GM12874 (cell line): ENCODE measurements around the gene FGD5.

ENCODE experiments used
- TF ChIP-seq, protein P1 (sequence below): IDR thresholded peaks from 2 replicates; pipeline ENCODE4 v1.5.1; 2011; ENCODE audit warnings: low read depth, mild to moderate bottlenecking, control low read depth, low read length, moderate library complexity; ENCODE audit not compliant: insufficient read depth

The FGD5 gene

GRCh38 chr3:14797731-14798130 is 21.0 kb upstream of the FGD5 start:
- TF ChIP-seq, protein P1, sequence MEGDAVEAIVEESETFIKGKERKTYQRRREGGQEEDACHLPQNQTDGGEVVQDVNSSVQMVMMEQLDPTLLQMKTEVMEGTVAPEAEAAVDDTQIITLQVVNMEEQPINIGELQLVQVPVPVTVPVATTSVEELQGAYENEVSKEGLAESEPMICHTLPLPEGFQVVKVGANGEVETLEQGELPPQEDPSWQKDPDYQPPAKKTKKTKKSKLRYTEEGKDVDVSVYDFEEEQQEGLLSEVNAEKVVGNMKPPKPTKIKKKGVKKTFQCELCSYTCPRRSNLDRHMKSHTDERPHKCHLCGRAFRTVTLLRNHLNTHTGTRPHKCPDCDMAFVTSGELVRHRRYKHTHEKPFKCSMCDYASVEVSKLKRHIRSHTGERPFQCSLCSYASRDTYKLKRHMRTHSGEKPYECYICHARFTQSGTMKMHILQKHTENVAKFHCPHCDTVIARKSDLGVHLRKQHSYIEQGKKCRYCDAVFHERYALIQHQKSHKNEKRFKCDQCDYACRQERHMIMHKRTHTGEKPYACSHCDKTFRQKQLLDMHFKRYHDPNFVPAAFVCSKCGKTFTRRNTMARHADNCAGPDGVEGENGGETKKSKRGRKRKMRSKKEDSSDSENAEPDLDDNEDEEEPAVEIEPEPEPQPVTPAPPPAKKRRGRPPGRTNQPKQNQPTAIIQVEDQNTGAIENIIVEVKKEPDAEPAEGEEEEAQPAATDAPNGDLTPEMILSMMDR: no peak

GRCh38 chr3:14798231-14798630 is 20.5 kb upstream of the FGD5 start:
- TF ChIP-seq, protein P1: no peak

DNA sequence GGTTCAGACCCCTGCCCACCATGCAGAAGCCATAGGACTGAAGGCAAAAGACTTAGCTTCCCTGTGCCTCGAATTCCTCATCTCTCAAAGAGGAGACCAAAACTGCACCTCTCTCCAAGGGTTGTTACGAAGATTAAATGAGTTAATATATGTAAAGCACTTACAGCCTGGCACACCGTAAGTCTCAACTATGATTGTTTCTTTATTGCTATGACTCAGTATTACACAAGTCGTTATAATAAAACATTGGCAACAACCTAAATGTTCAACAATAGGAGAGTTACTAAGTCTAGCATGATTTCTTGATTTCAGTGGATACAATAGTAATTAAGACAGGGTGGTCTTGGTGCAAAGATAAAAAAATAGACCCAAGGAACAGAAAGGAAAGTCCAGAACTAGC is 19.6 kb upstream of the FGD5 start:
- TF ChIP-seq, protein P1: no peak

DNA sequence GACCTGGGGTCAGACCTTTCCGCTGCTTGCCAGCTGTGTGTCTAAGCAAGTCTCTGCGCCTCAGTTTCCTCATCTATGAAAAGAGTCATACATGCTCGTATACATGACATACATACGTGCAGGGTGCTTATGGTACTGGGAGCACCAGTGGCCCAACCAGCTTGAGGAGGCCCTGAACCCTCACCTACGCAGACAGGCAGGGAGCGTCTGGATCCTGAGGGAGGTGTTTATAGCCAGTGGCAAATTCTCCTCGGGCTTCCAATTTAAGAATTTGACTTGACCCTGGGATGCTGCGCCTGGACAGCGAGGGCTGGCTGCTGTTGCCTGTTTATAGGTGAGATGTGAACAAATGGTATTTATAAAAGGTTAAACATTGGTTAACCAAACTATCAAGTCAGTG is 17.7 kb upstream of the FGD5 start:
- TF ChIP-seq, protein P1: no peak

DNA sequence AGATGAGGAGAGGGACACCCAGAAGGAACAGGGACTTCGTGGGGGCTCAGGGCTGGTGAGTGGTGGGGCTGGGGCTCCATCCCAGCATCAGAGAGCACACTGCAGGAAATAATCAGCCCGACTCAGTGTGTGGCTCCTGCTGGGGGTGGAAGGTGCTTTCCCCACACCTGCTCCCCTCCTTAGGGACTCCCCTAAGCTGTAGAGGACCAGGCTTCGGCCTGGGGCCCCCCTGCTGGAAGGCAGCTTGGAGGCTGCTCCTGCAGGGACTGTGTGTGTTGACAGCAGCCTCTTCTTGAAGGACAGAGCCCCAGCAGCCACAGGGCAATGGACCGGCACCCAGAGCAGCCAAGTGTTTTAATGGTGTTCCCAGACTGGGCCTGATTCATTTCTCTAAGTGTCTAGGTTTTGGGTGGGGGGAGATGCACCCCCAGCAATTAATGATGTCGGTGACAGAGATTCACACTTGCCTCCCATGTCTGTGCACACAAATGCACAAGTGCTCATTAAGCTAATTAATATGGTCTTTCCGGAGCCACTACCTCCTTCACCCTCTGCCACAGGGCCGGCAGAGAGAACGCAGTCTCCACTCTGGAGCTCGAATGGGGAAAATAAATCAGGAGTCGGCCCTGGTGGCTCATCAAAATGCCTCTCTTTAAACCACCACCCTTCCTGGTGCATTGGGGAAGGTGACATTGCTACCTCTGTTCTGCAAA is 16.9 kb upstream of the FGD5 start:
- TF ChIP-seq, protein P1: no peak

- TF ChIP-seq, protein P1: no peak
Observed at GRCh38 chr3:14802381-14802731, 16.4 kb upstream of the FGD5 start.

DNA sequence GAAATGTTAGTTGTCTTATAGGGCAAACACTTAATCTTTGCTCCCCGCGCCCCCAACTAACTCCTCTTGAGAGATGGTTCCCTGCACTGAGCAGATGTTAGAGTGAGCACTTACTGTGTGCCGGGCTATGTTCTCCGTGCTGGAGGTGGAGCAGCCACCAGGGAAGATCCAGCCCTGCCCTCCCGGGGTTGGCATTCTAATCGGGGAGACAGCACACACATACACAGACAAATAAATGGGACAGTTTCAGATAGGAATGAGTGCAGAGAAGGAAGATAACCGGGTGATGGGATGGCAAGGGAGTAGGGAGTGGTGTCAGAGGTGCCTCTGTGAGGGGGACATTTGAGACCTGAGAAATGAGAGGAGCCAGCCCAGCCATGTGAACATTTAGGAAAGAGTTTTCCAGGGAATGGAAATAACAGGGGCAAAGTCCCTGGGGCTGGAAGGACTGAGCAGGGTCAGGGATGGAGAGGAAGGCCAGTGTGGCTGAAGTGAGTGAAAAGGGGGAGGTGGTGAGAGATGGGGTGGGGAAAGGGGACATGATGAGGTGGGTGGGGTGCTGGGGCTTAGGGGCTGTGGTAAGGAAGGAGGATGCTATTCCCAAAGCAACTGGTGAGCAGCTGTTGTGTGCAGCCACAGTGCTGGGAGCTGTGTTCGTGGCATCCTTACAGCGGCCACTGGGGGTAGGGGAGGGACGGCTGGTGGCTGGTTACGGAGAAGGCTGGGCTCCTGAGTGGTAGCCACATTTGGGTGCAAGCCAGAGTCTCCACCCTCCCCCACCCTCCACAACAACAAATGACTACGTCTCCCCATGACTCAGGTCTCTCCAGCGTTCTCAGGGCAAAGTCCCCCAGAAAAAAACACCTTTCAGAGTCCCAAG is 15.4 kb upstream of the FGD5 start:
- TF ChIP-seq, protein P1: 0 out of 2 replicates have a peak, but pooled peaks have one; percentile 7
